ENCODE measurements around the gene FAM241B.

The FAM241B gene

DNA sequence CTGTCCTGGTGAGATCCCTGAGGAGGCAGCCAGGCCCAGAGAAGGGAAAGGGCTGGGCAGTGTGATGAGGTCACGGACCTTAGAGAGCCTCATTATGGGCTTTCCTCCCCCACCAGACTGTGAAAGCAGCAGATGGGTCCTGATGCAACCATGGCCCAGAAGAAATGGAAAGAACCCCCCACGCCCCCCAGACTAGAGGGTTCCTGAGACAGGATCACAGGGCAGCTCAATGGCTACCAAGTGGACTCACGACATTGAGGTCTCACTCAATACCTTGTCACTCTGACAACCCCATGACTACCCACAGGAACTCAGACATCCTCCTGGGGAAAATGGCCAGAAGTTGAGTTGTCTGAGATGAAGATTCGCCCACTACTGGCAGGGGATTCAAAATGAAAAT, 36.7 kb downstream of the FAM241B start:
- DNase-seq (ENCODE audit: low read depth in 2 of 2): no peak

DNA sequence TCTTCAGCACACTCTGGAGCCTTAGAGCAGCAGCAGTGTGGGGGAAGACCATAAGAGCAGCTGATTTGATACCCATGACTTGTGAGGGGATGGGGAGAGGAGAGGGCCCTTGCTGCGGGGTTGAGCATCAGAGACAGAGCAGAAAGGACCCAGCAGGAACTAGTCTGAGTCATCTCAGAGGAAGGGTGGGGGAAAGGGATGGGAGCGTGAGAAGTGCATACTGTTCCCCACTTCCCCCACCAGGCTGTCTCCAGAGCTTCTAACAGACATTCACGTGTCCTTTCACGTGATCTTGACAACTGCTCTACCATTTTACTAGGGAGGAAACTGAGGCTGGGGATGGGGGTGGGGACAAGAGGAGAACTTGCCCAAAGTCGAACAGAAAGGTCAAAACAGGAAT, 38.7 kb downstream of the FAM241B start:
- DNase-seq (ENCODE audit: low read depth in 2 of 2): no peak

DNA sequence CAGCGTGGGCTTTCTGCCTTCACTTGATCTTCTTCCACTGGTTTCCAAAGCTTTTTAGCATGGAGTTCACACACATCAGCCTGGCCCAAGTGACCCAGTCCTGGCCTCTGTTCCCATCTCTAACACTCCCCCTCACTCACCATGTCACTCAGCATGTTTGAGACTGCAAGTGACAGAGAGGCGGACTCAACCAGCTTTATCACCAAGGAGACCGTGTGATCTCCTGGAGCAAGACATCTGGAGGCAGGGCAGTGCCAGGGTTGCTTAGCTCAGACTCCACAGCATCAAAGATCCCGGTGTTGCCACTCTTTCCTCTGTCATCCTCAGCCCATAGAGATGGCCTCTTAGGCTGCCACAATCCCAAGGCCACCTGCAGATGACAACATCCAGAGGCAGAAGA, 39.4 kb downstream of the FAM241B start:
- no peak for DNase-seq (ENCODE audit: low read depth in 2 of 2)

DNA sequence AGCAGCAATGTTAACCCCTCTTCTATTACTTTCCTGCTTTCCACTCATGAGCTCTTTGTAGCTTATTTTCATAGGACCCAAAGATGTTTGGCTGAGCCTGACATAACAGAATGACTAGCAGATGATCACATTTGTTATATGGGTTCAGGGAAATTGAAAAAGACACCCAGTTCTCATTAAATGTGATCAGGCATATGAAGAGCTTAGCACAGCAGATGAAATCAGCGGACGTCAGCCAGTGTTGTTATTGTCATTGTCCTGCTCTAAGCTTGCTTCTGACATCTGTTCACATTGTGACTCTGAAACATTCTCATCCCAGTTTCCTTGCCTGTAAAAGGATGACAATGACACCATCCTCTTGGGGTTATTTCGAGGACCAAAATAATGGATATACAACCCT, 43.5 kb downstream of the FAM241B start:
- DNase-seq (ENCODE audit: low read depth in 2 of 2): no peak

DNA sequence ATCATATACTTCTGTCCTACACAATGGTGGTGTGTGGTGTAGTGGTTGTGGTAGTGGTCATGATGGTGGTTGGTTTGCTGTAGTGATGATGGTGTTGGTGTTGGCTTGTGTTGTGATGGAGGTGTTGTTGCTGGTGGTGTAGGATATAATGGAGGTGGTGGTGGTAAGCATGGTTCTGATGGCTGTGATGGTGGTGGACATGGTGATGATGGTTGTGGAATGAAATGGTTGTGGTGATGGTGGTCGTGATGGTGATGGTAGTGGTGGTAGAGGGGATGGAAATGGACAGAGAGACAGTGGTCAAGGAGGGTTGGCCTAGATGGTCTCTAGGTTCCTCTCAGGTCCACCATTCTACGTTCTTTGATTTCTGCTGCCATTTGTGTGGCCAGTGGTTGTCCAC, 44.7 kb downstream of the FAM241B start:
- DNase-seq (ENCODE audit: low read depth in 2 of 2): no peak

DNA sequence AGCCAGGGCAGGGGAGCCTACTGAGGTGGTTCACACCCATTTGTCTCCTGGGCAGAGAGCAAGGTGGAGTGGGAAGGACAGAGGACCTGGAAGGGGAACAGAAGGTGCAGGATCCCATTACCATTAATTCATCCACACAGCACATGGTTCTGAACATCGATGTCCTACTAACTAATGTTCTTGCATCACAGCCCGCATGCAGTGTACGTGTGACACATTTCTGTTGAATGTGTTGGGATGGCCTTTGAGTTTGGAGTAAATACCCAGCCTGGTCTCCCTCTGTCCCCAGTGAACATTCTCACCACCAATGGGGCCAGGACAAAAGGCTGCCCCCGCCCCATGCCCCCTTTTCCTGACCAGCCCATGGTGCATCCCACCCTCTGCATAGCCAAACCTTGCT, 46.3 kb downstream of the FAM241B start:
- no peak for DNase-seq (ENCODE audit: low read depth in 2 of 2)

DNA sequence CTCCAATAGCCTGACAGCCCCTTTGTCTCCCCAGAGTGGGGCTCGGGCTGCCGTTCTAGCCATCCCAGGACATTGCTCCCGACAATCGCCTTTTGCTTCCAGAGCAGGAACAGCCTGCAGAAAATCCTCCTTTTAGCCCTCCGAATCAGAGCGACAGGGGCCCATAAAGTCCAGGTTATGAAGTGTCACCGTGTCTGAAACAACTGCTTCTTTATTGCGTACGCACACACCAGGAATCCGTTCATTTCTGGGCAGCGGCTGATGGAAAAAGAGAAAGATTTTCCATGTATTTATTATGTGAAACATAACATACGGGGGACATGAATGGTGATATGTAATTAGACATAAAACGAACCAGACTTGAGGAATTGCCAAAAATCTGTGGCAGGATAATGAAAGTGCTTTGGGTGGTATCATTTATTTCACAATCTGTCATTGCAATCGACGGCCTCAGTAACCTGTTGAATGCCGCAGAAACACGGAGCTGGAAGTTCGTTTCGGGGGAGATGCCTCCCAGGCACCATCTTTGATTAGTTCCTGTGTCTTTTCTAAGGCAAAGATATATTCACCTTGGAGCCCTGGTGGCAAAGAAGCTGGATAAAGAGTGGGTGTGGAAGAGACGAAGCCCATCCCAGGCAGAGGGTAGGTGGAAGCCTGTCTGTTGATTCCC, 48.1 kb downstream of the FAM241B start:
- DNase-seq (ENCODE audit: low read depth in 2 of 2): no peak

DNA sequence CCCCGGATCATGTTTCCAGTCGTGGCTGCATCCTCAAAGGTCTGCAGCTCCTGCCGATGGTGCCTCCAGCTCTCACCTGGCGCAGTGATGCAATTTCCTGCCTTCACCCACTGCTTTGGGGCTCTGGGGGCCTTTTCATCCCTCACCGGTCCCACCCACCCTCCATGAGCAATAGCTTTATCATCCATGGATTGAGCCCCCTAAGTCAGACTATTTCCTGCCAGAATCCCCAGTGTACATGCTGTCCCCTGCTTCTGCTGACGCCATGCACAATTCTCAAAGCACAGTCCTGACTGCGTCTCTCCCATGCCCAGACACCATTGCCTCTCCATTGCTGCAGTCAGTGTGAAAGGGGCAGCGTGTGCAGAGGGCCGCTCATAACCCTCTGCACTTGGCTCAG, 49.7 kb downstream of the FAM241B start:
- no peak for DNase-seq (ENCODE audit: low read depth in 2 of 2)

DNA sequence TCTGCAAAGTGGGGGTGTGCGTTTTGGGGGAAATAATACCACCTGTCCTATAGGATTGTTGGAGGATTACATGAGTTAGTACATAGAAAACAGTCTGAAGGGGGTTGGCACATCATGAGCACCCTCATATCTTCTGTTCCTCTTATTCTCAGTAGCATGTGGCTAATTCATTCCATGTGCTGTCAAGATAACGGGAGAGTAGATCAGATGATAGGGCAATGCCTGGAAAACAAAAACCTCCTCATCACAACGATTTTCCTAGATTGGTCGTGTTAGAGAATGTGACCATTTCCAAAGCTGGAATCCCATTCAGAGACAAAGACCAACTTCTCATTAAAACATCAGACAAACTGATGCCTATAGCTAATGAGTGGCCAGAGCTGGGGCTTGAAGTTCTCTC, 50.6 kb downstream of the FAM241B start:
- DNase-seq (ENCODE audit: low read depth in 2 of 2): no peak

DNA sequence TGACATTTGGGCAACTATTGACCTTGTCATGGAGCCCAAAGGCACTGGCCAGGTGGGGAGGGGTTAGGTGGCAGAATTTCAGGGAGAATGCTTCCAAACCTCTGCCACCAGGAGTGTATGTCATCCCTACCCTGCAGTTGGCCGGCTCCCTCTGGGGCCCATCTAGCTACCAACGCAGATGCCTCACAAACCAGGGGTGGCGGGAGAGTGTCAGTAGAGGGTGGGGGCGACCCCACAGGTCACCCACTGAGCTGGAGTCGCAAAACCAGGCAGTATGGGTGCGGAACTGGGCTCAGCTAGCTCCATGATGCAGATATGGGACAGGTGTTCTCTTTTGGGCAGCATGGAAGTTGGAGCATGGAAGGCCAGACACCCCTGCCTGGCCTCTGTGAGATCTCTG, 51.4 kb downstream of the FAM241B start:
- DNase-seq (ENCODE audit: low read depth in 2 of 2): no peak

DNA sequence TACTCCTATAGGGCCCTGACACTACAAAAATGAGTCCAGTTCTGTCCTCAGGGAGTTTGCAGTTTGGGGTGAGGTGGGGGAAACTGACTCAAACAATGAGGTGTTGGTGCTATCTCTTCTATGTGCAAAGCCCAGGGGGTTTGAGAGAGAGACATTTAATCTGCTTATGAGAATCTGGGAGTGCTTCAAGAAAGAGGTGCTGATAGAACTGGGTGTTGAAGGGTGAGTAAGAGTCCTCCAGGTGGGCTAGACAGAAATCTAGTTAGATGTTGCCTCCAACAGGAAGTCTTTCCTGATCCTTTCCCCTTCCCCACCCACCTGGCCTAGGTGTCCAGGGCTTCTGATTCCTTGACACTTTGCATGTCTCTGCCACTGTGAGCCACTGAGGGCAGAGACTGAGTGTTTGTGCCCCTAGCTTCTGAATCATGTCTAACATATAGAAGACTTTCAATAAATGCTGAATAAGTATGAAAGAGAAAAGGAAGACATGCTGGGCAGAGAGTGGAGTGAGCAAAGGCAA, 53.0 kb downstream of the FAM241B start:
- no peak for DNase-seq (ENCODE audit: low read depth in 2 of 2)

Data from stimulated activated CD4-positive, alpha-beta T cell treated with anti-CD3 and anti-CD28 coated beads, Interleukin-1b, Interleukin-23, amount 100 ng/mL, for 4 hours (primary cell).